ENCODE results near the gene AHSG. TPM values are rescaled to one million over a fixed set of nuclear protein-coding genes. Genes with fewer than 3 reads are reported as not detected.

Gene AHSG
- total RNA-seq, 1 donor from 2014 or later: 0.19 TPM

DNA sequence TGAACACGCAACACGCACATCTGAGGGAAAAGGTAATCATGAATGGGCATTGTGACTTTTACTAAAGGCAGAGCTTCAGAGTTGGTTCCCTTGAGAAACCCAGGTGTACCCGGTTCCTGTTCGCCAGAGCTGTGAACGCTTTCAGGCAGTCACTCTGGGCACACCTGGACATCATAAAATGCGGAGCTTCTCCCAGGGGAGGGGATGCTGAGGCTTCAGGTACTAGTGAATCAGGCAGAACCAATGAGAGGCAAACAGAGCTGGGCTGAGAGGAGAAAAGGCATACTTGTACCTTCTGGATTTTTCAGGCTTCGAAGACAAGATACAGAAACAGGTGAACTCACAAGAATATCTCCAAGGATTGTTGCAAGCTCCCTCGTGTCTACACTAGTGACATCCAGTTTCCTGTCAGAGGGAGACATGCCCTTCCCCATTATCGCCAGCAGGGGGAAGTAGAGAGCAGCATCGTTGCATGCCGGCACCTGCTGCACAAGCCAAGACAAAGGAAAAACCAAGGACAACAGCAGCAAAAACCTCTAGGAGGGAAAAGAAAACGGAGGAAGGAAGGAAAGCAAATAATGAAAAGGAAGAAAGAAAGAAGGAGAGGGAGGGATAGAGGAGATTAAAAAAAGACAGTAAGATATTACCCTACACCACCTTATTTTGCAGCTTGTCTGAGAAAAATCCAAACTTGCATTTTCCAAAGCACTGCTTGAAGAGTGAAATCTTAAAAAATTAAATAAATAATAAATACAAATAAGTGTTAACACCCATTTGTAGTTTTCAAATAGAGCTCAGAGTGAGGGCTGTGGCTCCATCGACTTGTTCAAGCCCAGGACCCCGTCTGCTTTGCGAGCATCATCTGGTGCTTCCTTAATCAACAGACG lies 2.0 kb downstream of the AHSG start:
- Mint-ChIP-seq H3K27me3 (peaks cover 56% of the 10 kb centered on the region), H3K27ac (no peak overlapping the region), H3K4me3 (ENCODE audit: low read depth) (no peak overlapping the region), H3K9me3 (ENCODE audit: low read depth) (no peaks in the 10 kb centered on the region), H3K4me1 (ENCODE audit: low read depth) (peaks cover 5% of the 10 kb centered on the region), H3K36me3 (ENCODE audit: insufficient read depth) (no peaks in the 10 kb centered on the region)
- TF ChIP-seq, protein P1, sequence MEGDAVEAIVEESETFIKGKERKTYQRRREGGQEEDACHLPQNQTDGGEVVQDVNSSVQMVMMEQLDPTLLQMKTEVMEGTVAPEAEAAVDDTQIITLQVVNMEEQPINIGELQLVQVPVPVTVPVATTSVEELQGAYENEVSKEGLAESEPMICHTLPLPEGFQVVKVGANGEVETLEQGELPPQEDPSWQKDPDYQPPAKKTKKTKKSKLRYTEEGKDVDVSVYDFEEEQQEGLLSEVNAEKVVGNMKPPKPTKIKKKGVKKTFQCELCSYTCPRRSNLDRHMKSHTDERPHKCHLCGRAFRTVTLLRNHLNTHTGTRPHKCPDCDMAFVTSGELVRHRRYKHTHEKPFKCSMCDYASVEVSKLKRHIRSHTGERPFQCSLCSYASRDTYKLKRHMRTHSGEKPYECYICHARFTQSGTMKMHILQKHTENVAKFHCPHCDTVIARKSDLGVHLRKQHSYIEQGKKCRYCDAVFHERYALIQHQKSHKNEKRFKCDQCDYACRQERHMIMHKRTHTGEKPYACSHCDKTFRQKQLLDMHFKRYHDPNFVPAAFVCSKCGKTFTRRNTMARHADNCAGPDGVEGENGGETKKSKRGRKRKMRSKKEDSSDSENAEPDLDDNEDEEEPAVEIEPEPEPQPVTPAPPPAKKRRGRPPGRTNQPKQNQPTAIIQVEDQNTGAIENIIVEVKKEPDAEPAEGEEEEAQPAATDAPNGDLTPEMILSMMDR (IDR thresholded peaks at IDR 0.05; ENCODE audit: unreplicated experiment): peak; percentile 91
- DNase-seq (ENCODE audit: low spot score, unreplicated experiment): peak; percentile 75

DNA sequence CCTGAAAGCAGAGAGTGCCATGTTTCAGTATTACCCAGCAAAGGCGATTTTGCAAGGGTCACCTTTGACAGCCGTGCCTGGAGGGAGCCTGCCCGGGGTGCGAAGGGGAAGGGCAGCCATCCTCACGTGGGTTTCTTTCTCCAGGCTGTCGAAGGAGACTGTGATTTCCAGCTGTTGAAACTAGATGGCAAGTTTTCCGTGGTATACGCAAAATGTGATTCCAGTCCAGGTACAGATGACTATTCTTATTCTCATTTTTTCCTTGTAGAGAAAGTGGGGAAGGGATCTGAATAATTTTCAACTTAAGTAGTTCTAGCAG lies 3.4 kb downstream of the AHSG start:
- Mint-ChIP-seq H3K27ac (no peak overlapping the region), H3K9me3 (ENCODE audit: low read depth) (no peaks in the 10 kb centered on the region), H3K36me3 (ENCODE audit: insufficient read depth) (no peaks in the 10 kb centered on the region), H3K4me1 (ENCODE audit: low read depth) (peaks cover 5% of the 10 kb centered on the region), H3K27me3 (peaks cover 60% of the 10 kb centered on the region), H3K4me3 (ENCODE audit: low read depth) (no peak overlapping the region)
- DNase-seq (ENCODE audit: low spot score, unreplicated experiment): no peak
- TF ChIP-seq, protein P1 (IDR thresholded peaks at IDR 0.05; ENCODE audit: unreplicated experiment): no peak

DNA sequence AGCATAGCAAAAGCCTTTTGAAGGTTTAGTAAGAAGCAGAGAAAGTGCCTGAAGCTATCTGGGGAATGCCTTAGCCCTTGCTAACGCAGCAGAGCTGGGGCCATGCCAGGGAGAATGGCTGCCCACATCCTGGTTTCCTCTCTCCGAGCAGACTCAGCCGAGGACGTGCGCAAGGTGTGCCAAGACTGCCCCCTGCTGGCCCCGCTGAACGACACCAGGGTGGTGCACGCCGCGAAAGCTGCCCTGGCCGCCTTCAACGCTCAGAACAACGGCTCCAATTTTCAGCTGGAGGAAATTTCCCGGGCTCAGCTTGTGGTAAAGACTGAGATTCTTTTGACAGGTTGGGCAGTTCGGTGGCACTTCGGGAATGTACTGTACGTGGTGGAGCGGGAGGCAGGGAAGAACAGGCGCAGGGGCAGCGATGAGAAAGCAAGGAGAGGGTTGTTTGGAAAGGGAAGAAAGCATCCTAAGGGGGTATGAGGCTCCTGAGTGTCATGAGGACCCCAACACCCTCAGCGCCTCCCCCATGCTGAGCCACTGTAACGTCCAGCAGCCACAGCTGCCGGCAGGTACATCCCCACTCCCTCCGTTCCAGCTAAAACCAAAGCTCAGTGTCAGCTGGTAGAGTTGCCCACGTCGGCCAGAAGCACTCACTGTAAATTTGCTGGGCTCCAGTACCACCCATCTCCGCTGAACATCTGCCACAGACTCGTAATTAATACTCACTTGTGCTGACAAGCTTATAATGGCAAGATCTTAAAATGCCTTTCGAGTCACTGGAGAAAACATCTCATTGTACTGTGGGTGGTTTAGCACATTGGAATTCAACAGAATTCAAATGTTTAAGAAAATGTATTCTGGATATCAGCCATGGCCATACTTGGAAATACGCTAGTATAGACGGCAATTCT lies 4.4 kb downstream of the AHSG start:
- H3K36me3 Mint-ChIP-seq (ENCODE audit: insufficient read depth): no peaks in the 10 kb centered on the region
- no peak overlapping the region for H3K27ac Mint-ChIP-seq
- TF ChIP-seq, protein P1 (IDR thresholded peaks at IDR 0.05; ENCODE audit: unreplicated experiment): peak; percentile 91
- DNase-seq (ENCODE audit: low spot score, unreplicated experiment): peak; percentile 47
- no peaks in the 10 kb centered on the region for H3K9me3 Mint-ChIP-seq (ENCODE audit: low read depth)
- H3K4me3 Mint-ChIP-seq (ENCODE audit: low read depth): peak overlapping the region; percentile 45
- peaks cover 63% of the 10 kb centered on the region for H3K27me3 Mint-ChIP-seq
- H3K4me1 Mint-ChIP-seq (ENCODE audit: low read depth): peaks cover 2% of the 10 kb centered on the region

DNA sequence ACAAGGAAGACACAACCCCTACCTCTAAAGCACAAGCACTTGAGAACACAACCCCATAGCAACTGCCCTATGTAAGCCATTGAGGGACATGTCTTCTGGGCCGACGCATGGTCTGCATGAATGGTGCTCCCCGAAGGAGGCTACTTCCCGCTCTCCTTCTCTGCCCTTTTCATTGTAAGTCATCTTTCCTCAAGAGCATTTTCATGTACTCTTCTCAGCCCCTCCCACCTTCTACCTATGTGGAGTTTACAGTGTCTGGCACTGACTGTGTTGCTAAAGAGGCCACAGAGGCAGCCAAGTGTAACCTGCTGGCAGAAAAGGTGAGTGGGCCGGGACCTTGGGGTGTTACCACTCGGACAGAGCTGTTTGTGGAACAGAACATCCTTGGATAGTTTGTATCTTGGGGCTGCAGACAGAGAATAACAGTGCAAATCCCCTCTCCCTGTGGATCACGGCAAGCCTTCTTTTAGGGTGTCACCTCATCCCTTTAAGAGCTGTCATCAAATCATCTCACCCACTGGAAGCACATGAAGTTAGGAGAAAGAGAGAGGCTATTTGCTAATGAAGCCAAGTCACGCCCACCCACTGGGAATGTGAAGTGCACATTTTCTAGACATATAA lies 5.6 kb downstream of the AHSG start:
- peaks cover 62% of the 10 kb centered on the region for H3K27me3 Mint-ChIP-seq
- H3K9me3 Mint-ChIP-seq (ENCODE audit: low read depth): no peaks in the 10 kb centered on the region
- no peak overlapping the region for H3K27ac Mint-ChIP-seq
- no peak for DNase-seq (ENCODE audit: low spot score, unreplicated experiment)
- TF ChIP-seq, protein P1 (IDR thresholded peaks at IDR 0.05; ENCODE audit: unreplicated experiment): no peak
- no peaks in the 10 kb centered on the region for H3K36me3 Mint-ChIP-seq (ENCODE audit: insufficient read depth)
- H3K4me3 Mint-ChIP-seq (ENCODE audit: low read depth): no peak overlapping the region
- peaks cover 2% of the 10 kb centered on the region for H3K4me1 Mint-ChIP-seq (ENCODE audit: low read depth)

DNA sequence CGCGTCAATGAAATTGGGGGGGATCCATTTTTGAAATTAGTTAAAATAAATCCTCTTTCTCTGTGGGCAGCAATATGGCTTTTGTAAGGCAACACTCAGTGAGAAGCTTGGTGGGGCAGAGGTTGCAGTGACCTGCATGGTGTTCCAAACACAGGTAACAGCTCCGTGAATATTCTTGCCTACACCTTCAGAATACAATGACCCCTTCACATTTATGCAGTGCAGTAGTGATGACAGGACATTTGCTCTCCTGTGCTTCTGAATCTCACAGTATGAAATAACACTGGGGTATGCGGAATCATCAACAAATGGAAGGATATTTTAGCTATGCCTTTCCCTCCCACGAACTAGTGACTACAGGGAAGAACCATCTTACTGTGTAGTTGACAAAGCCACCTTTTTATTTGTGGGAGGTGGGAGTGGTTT lies 6.9 kb downstream of the AHSG start:
- Mint-ChIP-seq H3K27ac (no peak overlapping the region), H3K36me3 (ENCODE audit: insufficient read depth) (no peaks in the 10 kb centered on the region), H3K9me3 (ENCODE audit: low read depth) (no peaks in the 10 kb centered on the region), H3K27me3 (peaks cover 49% of the 10 kb centered on the region), H3K4me3 (ENCODE audit: low read depth) (no peak overlapping the region), H3K4me1 (ENCODE audit: low read depth) (peaks cover 2% of the 10 kb centered on the region)
- DNase-seq (ENCODE audit: low spot score, unreplicated experiment): no peak
- TF ChIP-seq, protein P1 (IDR thresholded peaks at IDR 0.05; ENCODE audit: unreplicated experiment): no peak

Data from progenitor cell of endocrine pancreas (in vitro differentiated cells).